NK-92 (cell line): Measurements from ENCODE around the gene SYF2.
"Not testable (repeated sequence)": the region's sequence is repeated elsewhere in the genome, so short reads cannot be mapped to it uniquely, and the experiment has no call there.

Source experiments
- DNase-seq: peaks from one replicate; lab custom pipeline; 2025; ENCODE audit not compliant: unreplicated experiment; lab: John Stamatoyannopoulos, UW

SYF2 gene

GRCh38 chr1:25232027-25232865, at the start of gene SYF2:
Gene SYF2, minus strand, starts transcription at chr1:25232502. Its CDS starts 35 bp downstream, at chr1:25232467.
- peak; percentile 62 for DNase-seq

- DNase-seq: not testable (repeated sequence)
These were observed 47.4 kb upstream of the SYF2 start for GRCh38 chr1:25279693-25280111.

GRCh38 chr1:25278790-25279189, 46.5 kb upstream of the SYF2 start:
- not testable (repeated sequence) for DNase-seq

DNA sequence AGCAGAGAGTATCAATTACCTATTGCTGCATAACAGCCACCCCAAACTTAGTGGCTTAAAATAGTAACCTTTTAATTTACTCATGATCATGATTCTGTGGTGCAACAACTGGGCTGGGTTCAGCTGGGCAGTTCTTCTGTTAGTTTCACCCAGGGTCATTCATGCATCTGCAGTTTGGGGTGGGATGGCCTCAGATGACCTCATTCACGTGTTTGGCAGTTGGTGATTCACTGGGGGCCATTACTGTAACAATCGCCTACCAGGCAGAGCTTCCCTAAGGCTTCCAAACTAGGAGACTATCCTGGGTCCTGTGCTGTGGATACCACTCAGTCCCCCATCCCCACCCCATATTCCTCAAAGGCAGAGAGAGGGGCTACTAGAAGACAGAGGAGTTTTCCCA, 46.1 kb upstream of the SYF2 start:
- DNase-seq: not testable (repeated sequence)

GRCh38 chr1:25277295-25277694, 45.0 kb upstream of the SYF2 start:
- DNase-seq: not testable (repeated sequence)

DNA sequence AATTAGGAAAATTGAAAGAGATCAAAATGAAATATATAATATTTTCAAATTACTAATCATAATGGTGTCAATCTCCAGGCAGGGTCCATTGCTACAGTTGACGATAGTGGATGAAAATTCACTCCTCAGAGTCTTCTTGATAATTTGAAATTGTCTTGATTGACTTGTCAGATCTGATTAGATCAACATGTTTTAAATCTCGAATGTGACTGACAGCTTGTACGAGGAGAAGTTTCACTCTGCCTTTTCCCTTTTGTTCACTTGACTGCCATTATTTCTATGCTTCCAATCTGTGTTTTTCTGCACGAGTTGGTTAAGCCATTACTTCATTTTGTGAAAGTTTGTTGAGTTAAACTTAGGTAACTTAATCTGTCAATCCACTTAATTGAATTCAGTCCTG, 43.3 kb upstream of the SYF2 start:
- DNase-seq: not testable (repeated sequence)

DNA sequence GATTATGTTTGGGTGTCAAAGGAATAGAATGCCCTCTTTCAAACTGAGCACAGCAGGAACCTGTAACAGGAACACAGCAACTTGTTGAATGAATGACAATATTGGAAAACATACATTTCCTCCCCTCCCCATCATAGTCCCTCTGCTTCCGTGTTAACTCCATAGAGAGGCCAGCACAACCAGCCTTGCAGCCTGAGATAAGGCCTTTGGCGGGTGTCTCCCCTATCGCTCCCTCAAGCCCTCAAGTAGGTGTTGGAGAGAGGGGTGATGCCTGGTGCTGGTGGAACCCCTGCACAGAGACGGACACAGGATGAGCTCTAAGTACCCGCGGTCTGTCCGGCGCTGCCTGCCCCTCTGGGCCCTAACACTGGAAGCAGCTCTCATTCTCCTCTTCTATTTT, 39.9 kb upstream of the SYF2 start, which contains the start of gene RHD:
TSS of gene RHD (plus strand) at position 272 of the 400 bp plus-strand sequence. CDS start at position 311, 39 bp downstream.
- DNase-seq: not testable (repeated sequence)

- not testable (repeated sequence) for DNase-seq
These were observed 36.0 kb upstream of the SYF2 start for GRCh38 chr1:25268143-25268760.

- DNase-seq: peak; percentile 9
These were observed 35.2 kb upstream of the SYF2 start for GRCh38 chr1:25267288-25268142.

GRCh38 chr1:25266554-25267287, 34.4 kb upstream of the SYF2 start:
- not testable (repeated sequence) for DNase-seq

DNA sequence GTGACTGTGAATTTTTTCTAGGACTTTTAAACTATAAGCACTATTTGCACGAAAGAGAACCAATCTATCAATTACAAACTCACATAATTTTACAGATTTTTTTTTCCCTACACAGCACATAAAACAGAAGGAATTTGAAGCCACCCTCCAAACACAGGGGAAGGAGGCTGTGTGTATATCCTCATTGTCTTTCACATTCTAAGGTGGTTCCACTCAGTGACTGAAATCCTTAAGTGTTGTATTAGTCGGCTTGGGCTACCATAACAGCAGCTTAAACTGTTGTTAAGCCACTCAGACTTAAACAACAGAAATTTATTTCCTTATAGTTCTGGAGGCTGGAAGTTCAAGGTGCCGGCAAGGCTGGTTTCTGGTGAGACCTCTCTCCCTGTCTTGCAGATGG, 28.0 kb upstream of the SYF2 start:
- not testable (repeated sequence) for DNase-seq

- not testable (repeated sequence) for DNase-seq
These were observed 27.5 kb upstream of the SYF2 start for GRCh38 chr1:25259813-25260212.

- no peak for DNase-seq
These were observed 24.9 kb upstream of the SYF2 start for GRCh38 chr1:25257196-25257595.

DNA sequence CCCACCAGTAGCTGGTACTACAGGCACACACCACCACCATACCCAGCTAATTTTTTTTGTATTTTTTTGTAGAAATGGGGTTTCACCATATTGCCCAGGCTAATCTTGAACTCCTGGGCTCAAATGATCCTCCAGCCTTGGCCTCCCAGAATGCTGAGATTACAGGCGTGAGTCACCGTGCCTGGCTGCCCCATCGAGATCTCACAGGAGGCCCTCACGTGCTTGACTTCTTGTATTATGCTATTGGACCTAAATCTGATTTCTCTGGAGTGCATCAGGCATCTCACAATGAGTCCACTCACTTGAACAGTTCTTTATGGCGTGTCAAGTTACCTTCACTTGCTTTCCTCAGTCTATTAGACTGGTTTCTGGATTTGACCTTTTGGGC, 24.3 kb upstream of the SYF2 start:
- DNase-seq: no peak

DNA sequence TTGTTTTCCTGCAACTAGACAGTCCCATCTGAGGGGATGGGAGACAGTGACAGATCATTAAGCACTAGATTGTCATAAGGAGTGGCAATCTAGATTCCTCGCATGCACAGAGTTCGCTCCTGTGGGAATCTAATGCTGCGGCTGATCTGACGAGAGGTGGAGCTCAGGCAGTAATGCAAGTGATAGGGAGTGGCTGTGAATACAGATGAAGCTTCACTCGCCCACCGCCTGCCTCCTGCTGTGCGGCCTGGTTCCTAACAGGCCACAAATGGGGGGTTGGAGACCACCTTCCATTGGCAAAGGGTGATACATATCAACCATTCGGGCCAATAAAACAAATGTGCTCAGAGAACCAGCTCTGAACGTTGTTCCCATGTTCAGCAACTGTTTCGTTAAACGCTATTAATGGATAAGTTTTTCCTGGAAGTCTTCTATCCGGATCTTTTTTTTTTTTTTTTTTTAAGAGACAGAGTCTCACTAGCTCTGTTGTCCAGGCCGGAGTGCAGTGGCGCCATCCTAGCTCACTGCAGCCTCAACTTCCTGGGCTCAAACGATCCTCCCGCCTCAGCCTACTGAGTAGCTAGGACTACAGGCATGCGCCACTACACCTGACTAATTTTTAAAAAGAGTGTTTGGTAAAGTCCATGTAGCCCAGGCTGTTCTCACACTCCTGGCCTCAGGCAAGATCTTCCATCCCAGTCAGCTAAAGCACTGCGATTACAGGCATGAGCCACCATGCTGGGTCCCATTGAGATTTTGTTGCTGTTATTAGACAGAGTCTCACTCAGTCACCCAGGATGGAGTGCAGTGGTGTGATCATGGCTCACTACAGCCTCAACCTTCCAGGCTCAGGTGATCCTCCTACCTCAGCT, 23.6 kb upstream of the SYF2 start:
- DNase-seq: no peak

DNA sequence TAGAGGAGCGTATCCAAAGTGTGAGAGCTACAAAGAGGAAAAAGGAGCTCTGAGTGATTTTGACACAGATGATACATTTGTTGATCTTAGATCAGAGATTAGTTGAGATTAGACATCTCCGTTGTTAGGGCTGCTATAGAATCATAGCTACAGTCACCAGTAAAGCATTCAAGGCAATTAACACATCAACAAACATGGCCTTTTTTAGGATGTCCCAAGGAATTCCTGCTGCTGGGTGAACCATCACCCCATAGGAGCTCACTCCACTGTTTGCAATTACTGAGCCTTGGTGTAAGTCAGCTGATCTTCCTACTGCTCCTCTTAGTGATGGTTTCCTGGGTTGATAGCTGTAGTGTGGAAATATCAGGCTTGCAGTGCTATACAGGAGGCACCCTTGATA, 21.6 kb upstream of the SYF2 start:
- DNase-seq: no peak

GRCh38 chr1:25247829-25248754, 15.8 kb upstream of the SYF2 start:
- DNase-seq: no peak

DNA sequence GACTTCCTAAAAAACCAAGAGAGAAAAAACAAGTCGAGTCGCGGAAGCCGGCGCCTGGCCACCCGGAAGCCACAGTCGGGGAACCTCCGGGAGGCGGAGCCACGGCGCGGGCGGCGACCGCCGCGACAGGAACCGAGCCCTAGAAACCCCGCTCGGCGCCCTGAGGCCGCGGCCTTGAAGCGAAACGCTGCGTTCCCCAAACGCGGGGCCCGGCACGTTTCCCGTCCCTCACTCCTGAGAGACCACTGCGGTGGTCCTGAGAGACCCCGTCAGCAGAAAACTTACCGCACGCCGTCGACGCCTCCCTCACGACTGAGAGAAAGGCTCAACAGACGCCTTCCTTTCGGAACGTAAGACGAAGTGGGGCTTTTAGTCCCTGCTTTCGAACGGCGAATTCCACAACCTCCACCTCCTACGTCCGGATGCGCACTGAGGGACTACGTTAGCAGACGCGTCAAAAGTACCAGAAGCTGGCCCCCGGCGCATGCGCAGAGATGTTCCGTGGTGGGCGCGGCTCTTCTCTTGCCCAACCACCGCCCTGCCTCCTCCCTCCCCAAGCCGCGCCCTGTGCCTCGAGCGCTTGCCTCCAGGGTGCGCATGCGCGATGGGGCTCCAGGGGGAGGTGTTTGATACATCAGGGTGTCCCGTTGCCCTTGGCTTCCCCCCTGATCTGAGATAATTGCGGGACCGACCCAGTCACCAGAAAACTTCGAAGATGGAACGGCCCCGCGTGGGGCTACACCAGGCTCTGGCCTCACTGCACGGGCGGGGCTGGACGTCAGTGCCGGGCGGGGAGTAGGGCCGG, 14.9 kb upstream of the SYF2 start, which contains the start of gene RSRP1:
TSS of gene RSRP1 (minus strand) at position 431 of the 805 bp plus-strand sequence. CDS start 491 bp downstream, outside the sequence.
- peak; percentile 99 for DNase-seq
